Gastrocnemius medialis (tissue), 4 donors: Measurements from ENCODE around the gene CD300LG. TPM values are rescaled to one million over a fixed set of nuclear protein-coding genes. Genes with fewer than 3 reads are reported as not detected.
"Not testable (repeated sequence)": the region's sequence is repeated elsewhere in the genome, so short reads cannot be mapped to it uniquely, and the experiment has no call there.

Experiments
- ATAC-seq, 2 donors: fragments of 150-250 bp; one replicate each; pipeline ENCODE4 v1.9.1; 2016
- DNase-seq, 2 donors: peaks; one replicate each; pipeline ENCODE4 v3.0.0-alpha.2; 2019
- H3K27ac ChIP-seq, 4 donors: fragments of 200-600 bp; sonication (generic); 1 replicate in 1 of 4; 2 replicates in 3 of 4; pipeline ENCODE4 v1.5.1; 2016 to 2018; ENCODE audit warnings: mild to moderate bottlenecking in 2 of 4, moderate library complexity in 1 of 4
- H3K27me3 ChIP-seq, 3 donors: fragments of 200-600 bp; sonication (generic) in 2 of 3; 1 replicate in 1 of 3; 2 replicates in 2 of 3; pipeline versions ENCODE4 v1.5.1 to v1.6.0; 2016 to 2019; ENCODE audit warnings: mild to moderate bottlenecking in 1 of 3, moderate library complexity in 1 of 3
- H3K36me3 ChIP-seq, 2 donors: fragments of 200-600 bp; sonication (generic) in 1 of 2; one replicate each; pipeline ENCODE4 v1.5.1; 2017 to 2018
- H3K4me1 ChIP-seq, 2 donors: fragments of 200-600 bp; sonication (generic) in 1 of 2; one replicate each; pipeline ENCODE4 v1.5.1; 2016 to 2017; ENCODE audit warnings: mild to moderate bottlenecking in 2 of 2
- H3K4me3 ChIP-seq, 4 donors: fragments of 200-600 bp; sonication (generic) in 3 of 4; 1 replicate in 1 of 4; 2 replicates in 3 of 4; pipeline ENCODE4 v1.5.1; 2016 to 2019; ENCODE audit warnings: mild to moderate bottlenecking in 2 of 4
- H3K9me3 ChIP-seq, 3 donors: fragments of 200-600 bp; sonication (generic) in 2 of 3; 1 replicate in 1 of 3; 2 replicates in 2 of 3; pipeline ENCODE4 v1.5.1; 2016 to 2019
- CTCF ChIP-seq, 5 experiments: fragments of 450-650 bp in 3 of 5; fragments of 200-600 bp in 2 of 5; sonication (generic) in 2 of 5; IDR thresholded peaks in 4 of 5; conservative IDR thresholded peaks in 1 of 5; 1 replicate in 4 of 5; 2 replicates in 1 of 5; pipeline ENCODE4 v1.5.1; 2016 to 2019; ENCODE audit warnings: antibody characterized with exemption in 5 of 5, mild to moderate bottlenecking in 3 of 5, moderate library complexity in 3 of 5
- POLR2A ChIP-seq, 2 donors: fragments of 450-650 bp; IDR thresholded peaks; one replicate each; pipeline ENCODE4 v1.6.1; 2017; ENCODE audit warnings: antibody characterized with exemption in 2 of 2, mild to moderate bottlenecking in 2 of 2, moderate library complexity in 2 of 2
- in situ Hi-C, 4 donors: fragments of 200-750 bp; cut with MboI; loops; one replicate each; pipeline versions ENCODE4 v1.15.0 to v1.8.0; 2017; ENCODE audit warnings: low sequenced_read_pairs in 4 of 4
- intact Hi-C: fragments of 100-400 bp; cut with DNase I; formaldehyde crosslinking; loops from one replicate; pipeline ENCODE4 v1.15.1; 2023; ENCODE audit warnings: low total_unique reads
- total RNA-seq, 4 donors: library from RNA; depleted of rRNA; stranded (reverse); fragments of >200 nt; gene quantifications; one replicate each; pipeline versions ENCODE4 v1.1.0 to v1.2.3, GENCODE V29; 2016

Gene CD300LG
- total RNA-seq, 4 donors from 2014 or later: 18.4 to 28.2 (median 20.8) TPM

- in situ Hi-C loops: no loop called here
- DNase-seq (no peak), ATAC-seq (no peak)
- Histone ChIP-seq H3K36me3 (no peaks in the 10 kb centered on the region), H3K4me3 (no peak overlapping the region), H3K27me3 (no peaks in the 10 kb centered on the region), H3K4me1 (no peaks in the 10 kb centered on the region), H3K27ac (no peak overlapping the region), H3K9me3 (no peaks in the 10 kb centered on the region)
- no peak for TF ChIP-seq CTCF (IDR thresholded peaks at IDR 0.05 in 4 of 5, conservative IDR thresholded peaks at IDR 0.05 in 1 of 5)
- no peak for TF ChIP-seq POLR2A (IDR thresholded peaks at IDR 0.05)
- intact Hi-C loops: no loop called here
Observed at GRCh38 chr17:43890240-43890639, 43.3 kb downstream of the CD300LG start.

- in situ Hi-C loops (no loop called here), intact Hi-C loops (no loop called here)
- no peak overlapping the region for H3K4me3 ChIP-seq
- H3K27me3 ChIP-seq: no peaks in the 10 kb centered on the region
- DNase-seq (no peak), ATAC-seq (no peak)
- no peaks in the 10 kb centered on the region for H3K36me3 ChIP-seq
- no peak for TF ChIP-seq CTCF (IDR thresholded peaks at IDR 0.05 in 4 of 5, conservative IDR thresholded peaks at IDR 0.05 in 1 of 5)
- TF ChIP-seq POLR2A (IDR thresholded peaks at IDR 0.05): no peak
- H3K4me1 ChIP-seq: no peaks in the 10 kb centered on the region
- no peaks in the 10 kb centered on the region for H3K9me3 ChIP-seq
- H3K27ac ChIP-seq: no peak overlapping the region
Observed at GRCh38 chr17:43891851-43892646, 45.1 kb downstream of the CD300LG start.

GRCh38 chr17:43892647-43892952 lies 45.6 kb downstream of the CD300LG start:
- H3K4me3 ChIP-seq: no peak overlapping the region
- no peaks in the 10 kb centered on the region for H3K9me3 ChIP-seq
- TF ChIP-seq CTCF (IDR thresholded peaks at IDR 0.05 in 4 of 5, conservative IDR thresholded peaks at IDR 0.05 in 1 of 5) (no peak), POLR2A (IDR thresholded peaks at IDR 0.05) (no peak)
- intact Hi-C loops (no loop called here), in situ Hi-C loops (no loop called here)
- no peak overlapping the region for H3K27ac ChIP-seq
- no peak for ATAC-seq
- DNase-seq: no peak
- no peaks in the 10 kb centered on the region for H3K27me3 ChIP-seq
- H3K4me1 ChIP-seq: no peaks in the 10 kb centered on the region
- no peaks in the 10 kb centered on the region for H3K36me3 ChIP-seq

- H3K27ac ChIP-seq, H3K9me3 ChIP-seq, H3K36me3 ChIP-seq, in situ Hi-C loops, H3K4me3 ChIP-seq, DNase-seq, ATAC-seq, H3K27me3 ChIP-seq, intact Hi-C loops, H3K4me1 ChIP-seq: not testable (repeated sequence)
Observed at GRCh38 chr17:43894494-43894893, 47.5 kb downstream of the CD300LG start.

GRCh38 chr17:43897831-43898230 lies 50.9 kb downstream of the CD300LG start:
- TF ChIP-seq POLR2A (IDR thresholded peaks at IDR 0.05) (no peak), CTCF (IDR thresholded peaks at IDR 0.05 in 4 of 5, conservative IDR thresholded peaks at IDR 0.05 in 1 of 5) (no peak)
- DNase-seq: no peak
- no peak for ATAC-seq
- no peak overlapping the region for H3K27ac ChIP-seq
- H3K9me3 ChIP-seq: no peaks in the 10 kb centered on the region
- in situ Hi-C loops (no loop called here), intact Hi-C loops (no loop called here)
- H3K4me3 ChIP-seq: no peak overlapping the region
- peaks cover 3 to 11% of the 10 kb centered on the region in 2 donors for H3K4me1 ChIP-seq
- peaks cover 0 to 3% (median 2%) of the 10 kb centered on the region in 3 donors for H3K27me3 ChIP-seq
- no peaks in the 10 kb centered on the region for H3K36me3 ChIP-seq
